DMS53 treated with DMSO at 0.1 percent for 48 hours (cell line): Measurements from ENCODE around the gene SLC35F3.
"Not testable (repeated sequence)": the region's sequence is repeated elsewhere in the genome, so short reads cannot be mapped to it uniquely, and the experiment has no call there.

Experiments
- DNase-seq: peaks from one replicate; lab custom pipeline; 2025; ENCODE audit not compliant: unreplicated experiment; lab: John Stamatoyannopoulos, UW

The SLC35F3 gene

DNA sequence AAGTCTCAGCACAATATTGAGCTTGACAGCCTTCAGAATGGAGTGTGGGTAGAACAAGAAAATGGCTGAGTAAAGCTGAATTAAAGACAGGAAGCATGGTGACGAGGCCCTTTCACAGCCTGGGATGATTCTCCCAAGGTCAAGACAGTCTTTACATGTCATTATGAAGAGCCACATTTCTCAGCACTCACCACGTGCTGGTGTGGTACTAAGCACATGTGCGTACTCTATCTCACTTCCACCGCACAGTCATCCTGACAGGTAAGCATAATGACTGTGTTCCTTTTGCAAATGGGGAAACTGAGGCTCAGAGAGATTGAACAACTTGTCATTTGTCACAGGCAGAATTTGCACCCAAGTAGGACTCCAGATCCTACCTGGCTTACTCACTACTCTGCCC lies 376.0 kb downstream of the SLC35F3 start:
- no peak for DNase-seq

DNA sequence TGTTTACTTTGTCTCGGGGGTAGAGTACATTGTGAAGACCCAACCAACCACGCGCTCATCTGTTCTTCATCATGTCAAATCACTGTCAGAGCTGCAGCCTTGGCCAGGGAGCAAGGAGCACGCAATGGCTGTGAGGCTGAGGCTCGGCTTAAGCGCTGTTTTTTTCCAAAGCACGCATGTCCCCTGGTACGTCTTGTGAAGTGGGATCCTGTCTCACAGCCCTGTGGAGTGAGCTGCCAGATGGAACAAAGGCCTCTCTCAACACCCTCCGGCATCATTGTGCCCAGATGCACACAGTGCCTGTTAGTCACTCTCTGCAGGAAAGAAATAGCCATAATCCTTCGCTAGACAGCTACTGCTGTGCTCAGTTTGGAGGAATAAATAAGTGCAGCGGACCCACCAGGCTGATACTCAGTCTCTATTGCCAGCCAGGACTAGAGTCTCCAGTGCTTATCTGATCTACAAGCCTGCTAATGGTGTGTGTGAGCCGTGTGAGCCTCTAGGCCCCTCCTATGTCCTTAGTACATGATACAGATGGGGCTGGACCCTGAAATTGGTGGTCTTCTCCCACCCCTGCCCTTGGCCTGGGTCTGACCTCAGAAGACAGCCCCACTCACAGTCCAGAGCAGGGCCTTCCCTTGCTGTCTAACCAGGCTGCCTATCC lies 377.5 kb downstream of the SLC35F3 start:
- DNase-seq, result no peak

DNA sequence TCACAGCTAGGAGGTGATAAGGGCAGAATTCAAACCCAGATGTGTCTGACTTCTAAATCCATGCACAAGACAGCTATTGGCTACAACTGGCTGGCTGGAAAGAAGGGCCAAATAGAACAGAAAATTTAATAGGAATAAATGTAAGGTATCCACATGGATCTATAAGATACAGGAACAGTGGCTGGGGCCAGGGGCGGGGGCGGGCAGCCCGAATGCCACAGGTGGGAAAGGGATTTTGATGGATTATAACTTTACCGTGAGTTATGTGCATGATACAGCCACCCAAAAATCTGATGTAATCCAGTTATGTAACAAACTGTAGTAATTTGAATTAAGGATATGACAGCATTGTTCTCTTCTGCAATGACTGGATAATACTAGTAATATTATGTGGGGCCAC lies 381.7 kb downstream of the SLC35F3 start:
- DNase-seq, result no peak

DNA sequence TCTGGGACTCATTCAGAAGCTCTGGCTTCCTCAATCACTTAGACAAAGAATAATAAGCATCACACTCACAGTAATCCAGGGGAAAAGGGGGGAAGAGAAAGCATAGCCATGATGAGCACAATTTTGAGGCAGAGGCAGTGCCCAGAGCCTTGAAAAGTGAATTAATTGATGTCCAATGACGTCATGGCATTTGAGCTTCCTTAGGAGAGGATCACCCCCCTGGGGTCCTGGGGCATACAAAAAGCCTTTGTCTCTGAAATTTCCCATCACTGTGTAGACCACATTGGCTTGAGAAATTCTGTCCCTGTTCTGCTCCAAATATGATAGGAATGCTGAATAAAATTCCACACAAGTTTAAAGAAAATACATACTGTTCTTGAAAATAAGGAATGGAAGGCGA lies 384.5 kb downstream of the SLC35F3 start:
- DNase-seq, result no peak

GRCh38 chr1:234289538-234290305 lies 385.2 kb downstream of the SLC35F3 start:
- DNase-seq, result no peak

DNA sequence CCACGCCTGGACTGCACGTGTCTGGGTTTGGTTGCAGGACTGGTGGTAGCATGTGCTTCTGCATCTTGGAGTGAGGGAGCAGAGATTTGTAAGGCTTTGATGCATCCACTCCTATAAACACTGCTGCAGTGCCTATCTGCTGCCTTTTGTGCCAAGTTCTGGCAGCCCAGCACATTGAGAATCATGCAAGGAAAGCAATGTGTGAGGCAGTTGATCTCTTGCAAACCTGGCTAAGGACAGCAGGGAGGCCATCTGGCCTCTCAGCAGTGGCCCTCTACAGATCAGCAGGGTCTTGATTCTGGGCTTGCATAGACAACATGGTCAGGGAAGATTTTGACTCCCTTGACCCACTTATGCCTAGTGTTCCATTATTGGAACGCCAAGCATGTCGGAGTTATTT lies 387.5 kb downstream of the SLC35F3 start:
- DNase-seq, result no peak

DNA sequence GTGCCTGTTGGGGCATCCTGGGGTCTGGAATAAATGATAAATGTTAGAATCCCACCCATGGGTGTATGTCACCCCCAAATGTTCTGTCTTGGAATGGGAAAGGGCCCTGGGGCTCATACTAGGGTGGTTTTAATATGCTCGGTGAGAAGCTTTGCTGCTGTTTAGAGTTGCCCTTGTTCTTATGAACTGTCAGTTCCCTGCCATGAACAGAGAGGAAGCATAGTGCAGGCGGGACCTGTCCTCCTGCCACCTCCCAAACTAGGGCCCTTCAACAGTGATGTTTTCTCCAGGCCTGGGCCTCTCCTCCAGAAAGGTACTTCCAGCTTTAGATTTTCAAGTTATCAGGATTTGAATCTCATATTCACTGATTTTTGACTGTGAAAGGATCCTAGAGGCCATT lies 388.1 kb downstream of the SLC35F3 start:
- DNase-seq, result no peak

DNA sequence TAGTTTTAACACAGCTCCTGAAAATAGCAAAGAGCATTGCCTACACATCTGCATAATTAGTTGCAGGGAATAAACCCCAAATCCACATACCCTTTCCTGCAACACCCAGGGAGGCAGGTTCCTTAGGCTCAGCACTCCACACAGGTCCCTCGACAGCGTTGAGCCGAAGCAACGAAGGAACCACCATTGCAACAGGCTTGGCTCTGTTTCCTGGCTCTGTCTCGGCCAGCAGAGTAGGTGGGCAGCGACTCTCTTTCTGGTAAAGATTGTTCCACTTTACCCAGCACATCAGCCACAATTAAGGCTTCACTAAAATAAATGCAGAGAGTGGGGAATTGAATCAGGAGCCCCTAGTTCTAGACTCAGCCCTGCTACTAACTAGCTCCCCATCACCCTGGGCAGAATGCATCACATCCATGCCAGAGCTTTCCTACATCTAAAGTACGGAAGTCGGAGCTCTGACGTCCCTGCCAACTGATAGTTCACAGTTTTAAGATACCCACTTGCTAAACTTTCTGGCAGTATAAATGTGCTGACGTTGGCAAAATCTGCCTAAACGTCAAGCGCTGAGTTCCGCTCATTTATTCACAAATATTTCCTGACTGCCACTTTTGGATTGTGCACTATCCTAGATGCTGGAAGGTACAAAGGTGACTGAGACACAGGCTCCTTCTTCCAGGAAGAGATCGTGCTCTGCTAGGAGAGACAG lies 389.8 kb downstream of the SLC35F3 start:
- no peak for DNase-seq

DNA sequence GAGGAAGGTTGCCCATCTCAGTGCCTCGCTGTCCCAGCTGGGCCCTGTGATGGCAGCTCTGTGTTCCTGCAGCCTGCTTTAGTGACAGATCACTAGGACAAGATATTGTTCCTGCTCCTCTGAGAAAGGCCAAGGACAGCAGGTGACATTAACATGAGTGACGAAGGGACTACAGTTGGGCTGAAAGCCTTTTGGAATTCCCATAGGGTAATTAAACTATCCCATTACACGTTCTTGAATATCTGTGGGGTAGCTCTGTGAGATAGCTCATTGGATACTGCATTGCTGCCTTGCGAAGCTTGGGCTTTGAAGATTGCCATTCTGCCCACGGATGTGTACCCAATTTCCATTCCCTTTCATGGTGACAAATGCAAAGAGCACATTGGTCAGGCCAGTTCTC lies 390.6 kb downstream of the SLC35F3 start:
- DNase-seq, result no peak

- no peak for DNase-seq
Measured at GRCh38 chr1:234295626-234296025, 391.1 kb downstream of the SLC35F3 start.

GRCh38 chr1:234296496-234296895 lies 392.0 kb downstream of the SLC35F3 start:
- DNase-seq, result no peak

DNA sequence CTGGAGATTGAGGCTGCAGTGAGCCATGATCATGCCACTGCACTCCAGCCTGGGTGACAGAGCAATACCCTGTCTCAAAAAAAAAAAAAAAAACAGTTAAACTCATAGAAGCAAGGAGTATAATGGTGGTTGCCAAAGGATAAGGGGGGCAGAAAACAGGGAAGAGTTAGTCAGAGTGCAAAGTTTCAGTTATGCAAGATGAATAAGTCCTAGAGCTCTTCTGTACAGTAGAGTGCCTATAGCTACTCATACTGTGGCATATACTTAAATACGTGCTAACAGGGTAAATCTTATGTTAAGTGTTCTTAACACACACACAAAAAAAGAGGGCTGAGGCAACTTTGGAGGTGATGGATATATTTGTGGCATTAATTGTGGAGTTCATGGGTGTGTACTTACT lies 393.2 kb downstream of the SLC35F3 start:
- DNase-seq, result no peak

- DNase-seq, result no peak
Measured at GRCh38 chr1:234300096-234300495, 395.6 kb downstream of the SLC35F3 start.

- DNase-seq, result not testable (repeated sequence)
Measured at GRCh38 chr1:234301663-234302062, 397.2 kb downstream of the SLC35F3 start.

GRCh38 chr1:234302354-234302962 lies 398.0 kb downstream of the SLC35F3 start:
- DNase-seq, result no peak

DNA sequence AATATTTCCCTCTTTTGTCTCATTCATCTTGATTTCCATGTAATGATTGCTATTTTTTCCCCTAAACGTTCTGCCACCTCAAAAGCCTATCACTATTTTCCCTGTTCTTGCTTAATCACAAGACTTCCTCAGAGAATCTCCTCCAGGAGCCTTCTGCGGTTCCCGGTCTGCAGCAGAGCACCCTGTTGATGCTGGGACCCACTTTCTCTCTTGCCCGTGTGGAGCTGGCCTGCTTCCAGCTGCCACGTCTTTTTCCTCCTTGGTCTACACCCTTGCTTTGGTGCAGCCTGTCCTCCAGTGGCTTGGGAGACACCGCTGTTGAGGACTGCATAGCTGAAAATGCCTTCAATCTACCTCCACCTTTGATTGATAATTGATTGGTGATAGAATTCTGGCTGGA lies 398.8 kb downstream of the SLC35F3 start:
- DNase-seq, result no peak

DNA sequence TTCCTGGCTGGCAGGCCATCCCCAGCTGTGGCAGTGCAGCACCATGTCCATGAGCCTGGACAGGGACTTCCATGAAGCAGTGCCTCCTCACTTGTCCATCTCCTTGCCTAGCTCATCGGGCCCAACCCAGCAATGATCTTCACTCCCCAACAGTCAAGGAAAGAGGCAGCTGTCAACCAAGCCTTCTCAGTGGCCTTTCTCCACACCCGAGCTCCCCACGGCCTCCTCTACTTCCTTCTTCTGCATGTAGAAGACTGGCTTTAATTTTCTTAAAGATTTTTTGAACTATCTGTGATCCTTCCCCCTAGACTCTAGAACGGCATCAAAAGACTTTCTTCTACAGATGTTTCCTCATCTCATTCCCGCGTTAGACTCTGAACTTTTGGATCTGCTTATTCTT lies 403.2 kb downstream of the SLC35F3 start:
- no peak for DNase-seq

DNA sequence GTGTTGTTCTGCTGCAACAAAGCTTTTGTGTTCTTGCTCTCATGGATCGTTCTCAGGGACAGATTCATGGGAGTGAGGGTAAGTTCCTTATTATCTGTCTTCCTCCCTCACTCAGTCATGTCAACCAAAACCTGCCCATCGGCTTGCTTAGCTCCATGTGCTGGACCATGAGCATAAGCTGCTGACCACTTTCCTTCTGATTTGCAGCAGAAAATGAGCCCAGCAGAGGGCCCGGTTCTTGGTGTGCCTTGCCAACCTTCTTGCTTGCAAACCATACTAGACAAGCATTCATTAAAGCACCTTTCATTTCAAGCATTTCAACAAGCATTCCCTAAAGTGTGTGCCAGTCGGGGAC lies 404.7 kb downstream of the SLC35F3 start:
- DNase-seq, result no peak

DNA sequence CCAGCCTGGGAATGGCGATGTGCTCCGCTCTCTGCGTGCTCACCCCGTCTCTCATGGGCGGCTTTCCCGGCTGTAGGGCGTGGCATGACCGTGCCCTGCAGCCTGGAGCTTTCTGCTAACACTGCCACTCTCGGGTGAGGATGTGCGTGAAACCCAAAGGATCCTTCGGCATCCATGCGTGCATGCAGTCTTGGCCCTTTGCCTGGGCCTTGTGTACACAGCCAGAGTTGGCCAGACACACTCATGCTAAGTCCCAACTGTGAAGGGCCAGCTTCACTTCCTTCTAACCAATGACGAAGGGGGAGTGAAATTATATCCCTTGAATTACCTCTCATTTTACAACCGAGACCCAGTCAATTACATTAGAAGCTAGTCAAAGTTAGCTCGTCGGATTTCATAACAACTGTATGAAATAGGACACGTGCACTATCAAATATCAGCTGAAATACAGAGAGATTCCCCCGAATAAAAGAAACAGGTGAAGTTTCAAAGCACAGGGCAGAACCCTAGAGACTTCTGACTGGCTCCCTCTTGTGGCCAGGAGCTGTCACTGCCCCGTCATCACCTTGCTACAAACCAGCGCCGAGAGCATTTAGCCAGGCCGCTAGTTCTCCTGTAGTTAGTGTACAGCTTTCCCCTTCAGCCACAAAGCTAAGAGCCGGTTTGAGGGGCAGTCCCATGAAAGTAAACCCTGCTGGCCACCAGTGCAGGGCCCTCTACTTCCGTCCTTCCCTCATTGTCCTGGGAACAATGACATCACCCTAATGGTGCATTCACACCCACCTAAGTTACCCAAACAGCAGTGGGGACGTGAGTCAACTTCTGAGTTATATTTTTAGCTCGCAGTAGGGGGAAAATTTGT lies 405.4 kb downstream of the SLC35F3 start:
- peak; percentile 94 for DNase-seq

GRCh38 chr1:234310460-234310817 lies 406.0 kb downstream of the SLC35F3 start:
- no peak for DNase-seq

DNA sequence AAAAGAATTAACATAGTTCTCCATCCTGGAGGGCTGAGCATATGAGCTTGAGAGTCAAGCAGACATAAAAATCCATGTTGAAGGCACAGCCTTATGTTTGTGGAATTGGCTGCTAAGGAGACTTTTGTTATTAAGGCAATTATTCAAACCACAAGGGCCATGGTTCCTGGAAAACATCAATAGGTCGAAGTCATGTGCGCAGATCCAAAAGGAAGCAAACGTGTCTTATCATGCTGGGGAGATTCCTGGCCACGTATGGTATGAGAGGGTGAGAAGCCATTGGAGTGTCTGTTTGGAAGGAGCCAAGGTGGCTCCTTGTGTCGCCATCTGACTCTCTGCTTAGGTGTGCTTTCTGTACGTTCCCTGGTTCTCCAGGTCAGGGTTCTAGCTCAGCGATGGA lies 406.9 kb downstream of the SLC35F3 start:
- DNase-seq, result no peak
